ENCODE measurements around the gene RSRC2. TPM values are rescaled to one million over a fixed set of nuclear protein-coding genes. Genes with fewer than 3 reads are reported as not detected.
"Not testable (repeated sequence)": the region's sequence is repeated elsewhere in the genome, so short reads cannot be mapped to it uniquely, and the experiment has no call there.

Gene RSRC2
- total RNA-seq, 6 experiments from 2014 or later: 17.6 to 27.7 (median 23.4) TPM

GRCh38 chr12:122486805-122487426, 39.8 kb downstream of the RSRC2 start:
- 40% methylated on average over 7 of the region's 7 CpGs for WGBS (ENCODE audit: insufficient coverage, low coverage, low lambda C conversion rate, missing lambda C conversion rate)
- H3K27ac ChIP-seq: peak overlapping the region in 2 of 3 donors; percentile 3 to 67
- intact Hi-C loops (cut with DNase I): no loop called here
- TF ChIP-seq POLR2A (IDR thresholded peaks at IDR 0.05) (no peak), CTCF (IDR thresholded peaks at IDR 0.05) (no peak)
- peaks cover 0 to 42% (median 17%) of the 10 kb centered on the region in 4 donors for H3K36me3 ChIP-seq
- no peak overlapping the region for H3K4me3 ChIP-seq
- H3K4me1 ChIP-seq: peaks cover 0 to 45% (median 18%) of the 10 kb centered on the region in 4 donors
- no peaks in the 10 kb centered on the region for H3K27me3 ChIP-seq
- ATAC-seq (peak; percentile 16 to 64 (median 42)), DNase-seq (no peak)
- no peaks in the 10 kb centered on the region for H3K9me3 ChIP-seq

GRCh38 chr12:122486360-122486759, 40.4 kb downstream of the RSRC2 start:
- H3K27me3 ChIP-seq; intact Hi-C loops (cut with DNase I); DNase-seq; H3K9me3 ChIP-seq; H3K4me3 ChIP-seq: not testable (repeated sequence)
- peaks cover 0 to 45% (median 19%) of the 10 kb centered on the region in 4 donors for H3K36me3 ChIP-seq
- peaks cover 0 to 45% (median 18%) of the 10 kb centered on the region in 4 donors for H3K4me1 ChIP-seq
- peak; percentile 52 to 68 (median 54) for ATAC-seq
- whole genome bisulfite sequencing (ENCODE audit: insufficient coverage, low coverage, low lambda C conversion rate, missing lambda C conversion rate): 55% methylated on average over 6 of the region's 6 CpGs
- H3K27ac ChIP-seq: peak overlapping the region in 2 of 3 donors; percentile 3 to 67

- Histone ChIP-seq H3K4me1 (peaks cover 0 to 28% (median 13%) of the 10 kb centered on the region in 4 donors), H3K36me3 (peaks cover 0 to 65% (median 29%) of the 10 kb centered on the region in 4 donors)
- H3K9me3 ChIP-seq; H3K27me3 ChIP-seq; ATAC-seq; DNase-seq; H3K4me3 ChIP-seq; intact Hi-C loops (cut with DNase I); H3K27ac ChIP-seq: not testable (repeated sequence)
- WGBS (ENCODE audit: insufficient coverage, low coverage, low lambda C conversion rate, missing lambda C conversion rate): 100% methylated on average over 1 of the region's 1 CpG
Measured at GRCh38 chr12:122484385-122484784, 42.4 kb downstream of the RSRC2 start.

GRCh38 chr12:122483969-122484368, 42.8 kb downstream of the RSRC2 start:
- no peaks in the 10 kb centered on the region for H3K27me3 ChIP-seq
- no peak for TF ChIP-seq CTCF (IDR thresholded peaks at IDR 0.05)
- TF ChIP-seq POLR2A (IDR thresholded peaks at IDR 0.05): no peak
- no peaks in the 10 kb centered on the region for H3K9me3 ChIP-seq
- DNase-seq (no peak), ATAC-seq (no peak)
- peaks cover 0 to 28% (median 12%) of the 10 kb centered on the region in 4 donors for H3K4me1 ChIP-seq
- intact Hi-C loops (cut with DNase I): no loop called here
- WGBS (ENCODE audit: insufficient coverage, low coverage, low lambda C conversion rate, missing lambda C conversion rate): 87% methylated on average over 5 of the region's 5 CpGs
- H3K36me3 ChIP-seq: peaks cover 0 to 69% (median 32%) of the 10 kb centered on the region in 4 donors
- no peak overlapping the region for H3K27ac ChIP-seq
- no peak overlapping the region for H3K4me3 ChIP-seq

- peaks cover 0 to 8% (median 3%) of the 10 kb centered on the region in 4 donors for H3K4me1 ChIP-seq
- H3K27ac ChIP-seq: no peak overlapping the region
- H3K4me3 ChIP-seq: no peak overlapping the region
- H3K27me3 ChIP-seq: no peaks in the 10 kb centered on the region
- peaks cover 0 to 71% (median 39%) of the 10 kb centered on the region in 4 donors for H3K36me3 ChIP-seq
- WGBS (ENCODE audit: insufficient coverage, low coverage, low lambda C conversion rate, missing lambda C conversion rate): 89% methylated on average over 6 of the region's 6 CpGs
- no peaks in the 10 kb centered on the region for H3K9me3 ChIP-seq
- TF ChIP-seq POLR2A (IDR thresholded peaks at IDR 0.05) (no peak), CTCF (IDR thresholded peaks at IDR 0.05) (no peak)
- intact Hi-C loops (cut with DNase I): no loop called here
- ATAC-seq: no peak
- no peak for DNase-seq
Measured at GRCh38 chr12:122481861-122482260, 44.9 kb downstream of the RSRC2 start.
